Tibial artery (tissue), 4 donors: ENCODE results near the gene RND1.
A peak's percentile ranks its signal among the peaks of the same experiment; 100 is the strongest.

Experiments used
- DNase-seq, 2 donors: peaks; one replicate each; pipeline ENCODE4 v3.0.0-alpha.2; 2019
- H3K27ac ChIP-seq, 2 donors: fragments of 200-600 bp; sonication (generic) in 1 of 2; 1 replicate in 1 of 2; 2 replicates in 1 of 2; pipeline ENCODE4 v1.5.1; 2018 to 2019; ENCODE audit warnings: mild to moderate bottlenecking in 1 of 2
- H3K27me3 ChIP-seq, 2 donors: fragments of 200-600 bp; sonication (generic) in 1 of 2; one replicate each; pipeline versions ENCODE4 v1.5.1 to v1.6.0; 2016 to 2019
- H3K36me3 ChIP-seq, 3 donors: fragments of 200-600 bp; sonication (generic) in 2 of 3; one replicate each; pipeline ENCODE4 v1.5.1; 2016 to 2019; ENCODE audit warnings: mild to moderate bottlenecking in 2 of 3
- H3K4me1 ChIP-seq, 4 donors: fragments of 200-600 bp; sonication (generic) in 2 of 4; 1 replicate in 3 of 4; 2 replicates in 1 of 4; pipeline ENCODE4 v1.5.1; 2016 to 2019
- H3K4me3 ChIP-seq, 2 donors: fragments of 200-600 bp; sonication (generic) in 1 of 2; 1 replicate in 1 of 2; 2 replicates in 1 of 2; pipeline ENCODE4 v1.5.1; 2018 to 2019; ENCODE audit warnings: mild to moderate bottlenecking in 2 of 2
- H3K9me3 ChIP-seq, 3 donors: fragments of 200-600 bp; sonication (generic) in 1 of 3; one replicate each; pipeline ENCODE4 v1.5.1; 2016 to 2019
- intact Hi-C: fragments of 100-400 bp; cut with DNase I; formaldehyde crosslinking; loops from one replicate; pipeline ENCODE4 v1.15.0; 2023; ENCODE audit warnings: low total_unique reads
- TF ChIP-seq, protein P1 (sequence below), 2 experiments: fragments of 200-600 bp in 1 of 2; fragments of 450-650 bp in 1 of 2; IDR thresholded peaks; one replicate each; pipeline ENCODE4 v1.5.1; 2017 to 2019; ENCODE audit warnings: antibody characterized with exemption in 2 of 2, mild to moderate bottlenecking in 1 of 2, moderate library complexity in 1 of 2

The RND1 gene

DNA sequence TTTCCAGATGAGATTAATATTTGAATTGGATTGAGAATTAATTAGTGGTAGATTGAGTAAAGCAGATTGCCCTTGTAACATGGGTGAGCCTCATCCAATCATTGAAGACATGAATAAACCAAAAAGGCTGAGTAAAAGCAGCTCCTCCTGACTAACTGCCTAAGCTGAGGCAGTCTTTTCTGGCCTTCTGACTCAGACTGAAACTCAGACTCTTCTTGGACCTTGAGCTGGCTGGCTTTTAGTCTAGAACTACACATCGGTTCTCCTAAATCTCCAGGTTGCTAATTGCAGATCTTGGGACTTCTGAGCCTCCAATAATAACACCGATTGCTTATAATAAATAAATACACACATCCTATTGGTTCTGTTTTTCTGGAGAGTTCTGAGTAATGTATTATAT, 35.6 kb upstream of the RND1 start:
- intact Hi-C loops, result no loop called here

DNA sequence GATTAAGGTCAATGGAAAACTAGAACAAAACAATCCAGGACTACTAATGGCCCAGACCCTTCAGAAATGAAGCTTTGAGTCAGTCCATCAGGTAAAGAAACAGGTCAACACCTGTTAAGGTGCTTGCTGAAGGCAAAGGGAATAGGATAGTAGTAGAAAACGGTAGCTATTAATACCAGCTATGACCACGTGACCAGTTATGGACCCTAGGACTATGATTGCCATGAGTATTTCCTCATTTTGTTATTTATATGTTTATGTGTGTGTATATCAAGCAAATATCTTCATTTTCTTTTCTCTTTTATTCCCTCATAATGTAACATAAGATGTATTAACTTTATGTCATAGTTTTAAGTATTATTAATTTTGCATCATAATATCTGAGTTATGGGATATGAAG, 34.0 kb upstream of the RND1 start:
- no peak for DNase-seq
- Histone ChIP-seq H3K4me1 (peaks cover 0 to 13% (median 5%) of the 10 kb centered on the region in 4 donors), H3K27ac (no peak overlapping the region), H3K4me3 (no peak overlapping the region), H3K9me3 (no peaks in the 10 kb centered on the region), H3K36me3 (no peaks in the 10 kb centered on the region), H3K27me3 (no peaks in the 10 kb centered on the region)
- TF ChIP-seq, protein P1, sequence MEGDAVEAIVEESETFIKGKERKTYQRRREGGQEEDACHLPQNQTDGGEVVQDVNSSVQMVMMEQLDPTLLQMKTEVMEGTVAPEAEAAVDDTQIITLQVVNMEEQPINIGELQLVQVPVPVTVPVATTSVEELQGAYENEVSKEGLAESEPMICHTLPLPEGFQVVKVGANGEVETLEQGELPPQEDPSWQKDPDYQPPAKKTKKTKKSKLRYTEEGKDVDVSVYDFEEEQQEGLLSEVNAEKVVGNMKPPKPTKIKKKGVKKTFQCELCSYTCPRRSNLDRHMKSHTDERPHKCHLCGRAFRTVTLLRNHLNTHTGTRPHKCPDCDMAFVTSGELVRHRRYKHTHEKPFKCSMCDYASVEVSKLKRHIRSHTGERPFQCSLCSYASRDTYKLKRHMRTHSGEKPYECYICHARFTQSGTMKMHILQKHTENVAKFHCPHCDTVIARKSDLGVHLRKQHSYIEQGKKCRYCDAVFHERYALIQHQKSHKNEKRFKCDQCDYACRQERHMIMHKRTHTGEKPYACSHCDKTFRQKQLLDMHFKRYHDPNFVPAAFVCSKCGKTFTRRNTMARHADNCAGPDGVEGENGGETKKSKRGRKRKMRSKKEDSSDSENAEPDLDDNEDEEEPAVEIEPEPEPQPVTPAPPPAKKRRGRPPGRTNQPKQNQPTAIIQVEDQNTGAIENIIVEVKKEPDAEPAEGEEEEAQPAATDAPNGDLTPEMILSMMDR (IDR thresholded peaks at IDR 0.05), result no peak
- intact Hi-C loops, result no loop called here

More for the DNA sequence above, 35.6 kb upstream of the RND1 start:
- Histone ChIP-seq H3K4me1 (peaks cover 0 to 13% (median 5%) of the 10 kb centered on the region in 4 donors), H3K27me3 (no peaks in the 10 kb centered on the region), H3K4me3 (no peak overlapping the region), H3K36me3 (no peaks in the 10 kb centered on the region), H3K9me3 (no peaks in the 10 kb centered on the region), H3K27ac (no peak overlapping the region)
- DNase-seq, result no peak
- TF ChIP-seq, protein P1 (IDR thresholded peaks at IDR 0.05), result no peak

DNA sequence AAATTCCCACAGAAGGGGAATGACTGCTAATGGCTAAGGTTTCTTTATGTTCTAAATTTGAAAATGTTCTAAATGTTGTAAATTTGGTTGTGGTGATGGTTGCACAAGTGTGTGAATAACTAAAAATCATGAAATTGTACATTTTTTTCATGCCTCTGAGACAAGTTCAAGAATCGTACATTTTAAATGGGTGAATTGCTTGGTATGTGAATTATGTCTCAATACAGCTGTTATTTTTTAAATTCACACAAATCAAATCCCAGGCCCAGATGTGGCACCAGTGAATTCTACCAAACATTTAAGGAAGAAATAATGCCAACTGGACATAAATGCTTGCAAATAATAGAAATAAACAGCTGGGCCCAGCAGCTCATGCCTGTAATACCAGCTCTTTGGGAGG, 28.6 kb upstream of the RND1 start:
- H3K4me3 ChIP-seq, result no peak overlapping the region
- no peaks in the 10 kb centered on the region for H3K9me3 ChIP-seq
- H3K36me3 ChIP-seq, result no peaks in the 10 kb centered on the region
- peaks cover 0 to 12% of the 10 kb centered on the region in 2 donors for H3K27me3 ChIP-seq
- no peak for DNase-seq
- H3K27ac ChIP-seq, result no peak overlapping the region
- H3K4me1 ChIP-seq, result peaks cover 0 to 9% (median 8%) of the 10 kb centered on the region in 4 donors
- TF ChIP-seq, protein P1 (IDR thresholded peaks at IDR 0.05), result no peak
- intact Hi-C loops, result no loop called here

DNA sequence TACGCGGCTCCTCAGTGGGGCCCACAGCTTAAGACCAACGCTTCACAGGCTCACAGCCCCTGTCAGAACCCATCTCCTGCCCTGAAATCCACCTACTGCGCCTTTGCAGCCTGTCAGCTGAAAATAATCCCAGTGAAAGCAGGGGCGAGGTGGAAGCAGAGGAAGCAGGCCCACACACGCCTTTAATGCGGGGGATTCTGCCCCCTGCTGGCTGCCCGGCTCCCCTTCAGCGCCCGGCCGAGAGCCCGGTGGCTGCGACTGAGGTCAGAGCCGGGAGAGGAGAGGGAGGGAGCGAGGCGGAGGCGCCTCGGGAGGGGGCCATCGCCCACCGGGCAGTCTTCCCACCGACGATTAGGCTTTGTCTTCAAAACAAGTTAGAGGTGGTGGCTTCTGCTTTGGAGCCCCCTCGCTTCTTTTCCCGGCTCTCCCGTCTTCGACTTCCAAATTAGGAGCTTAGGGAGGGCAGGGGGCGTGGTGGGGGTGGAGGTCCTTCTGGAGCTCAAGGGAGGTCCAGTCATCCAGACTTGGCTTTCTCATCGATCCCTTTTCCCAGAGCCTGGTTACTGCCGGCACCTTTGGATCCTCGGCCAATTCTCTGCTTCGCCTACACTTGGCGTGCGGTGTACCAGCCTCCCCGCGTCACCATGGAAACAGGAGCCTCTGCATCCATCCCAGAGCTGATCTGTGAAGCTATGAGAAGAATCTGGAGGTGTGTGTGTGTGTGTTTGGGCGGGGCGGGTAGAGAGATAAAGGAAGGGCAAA, 25.2 kb upstream of the RND1 start:
- Histone ChIP-seq H3K27ac (no peak overlapping the region), H3K27me3 (peaks cover 0 to 12% of the 10 kb centered on the region in 2 donors), H3K36me3 (no peaks in the 10 kb centered on the region), H3K4me3 (peak overlapping the region; percentile 20 to 50), H3K9me3 (no peaks in the 10 kb centered on the region), H3K4me1 (peaks cover 0 to 9% (median 8%) of the 10 kb centered on the region in 4 donors)
- intact Hi-C loops, result loop anchor here (1.0 kb wide), 1 partner anchor 38 kb away; no protein-coding TSS in a partner anchor
- TF ChIP-seq, protein P1 (IDR thresholded peaks at IDR 0.05), result peak; percentile 88 to 92
- peak; percentile 53 to 84 for DNase-seq

DNA sequence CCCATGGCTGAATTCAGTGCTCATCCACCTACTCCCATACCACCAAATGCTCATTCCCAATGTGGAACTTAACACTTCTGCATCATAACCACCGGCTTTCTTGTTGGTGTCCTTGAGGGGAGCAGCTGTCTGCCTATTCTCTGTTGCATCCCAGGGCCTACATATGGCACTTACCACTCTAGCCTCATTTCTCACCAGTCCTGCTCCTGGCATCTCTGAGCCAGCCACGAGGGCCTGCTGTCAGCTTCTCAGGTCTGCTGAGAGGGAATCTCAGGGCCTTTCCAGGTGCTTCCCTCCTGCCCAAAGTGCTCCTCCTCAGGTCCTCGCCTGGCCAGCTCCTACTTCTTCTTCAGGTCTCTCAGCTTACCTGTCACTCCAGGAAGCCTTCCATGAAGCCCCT, 24.0 kb upstream of the RND1 start:
- H3K4me1 ChIP-seq, result peaks cover 0 to 9% (median 8%) of the 10 kb centered on the region in 4 donors
- no peaks in the 10 kb centered on the region for H3K36me3 ChIP-seq
- no peak overlapping the region for H3K27ac ChIP-seq
- no peak for DNase-seq
- TF ChIP-seq, protein P1 (IDR thresholded peaks at IDR 0.05), result no peak
- no peak overlapping the region for H3K4me3 ChIP-seq
- intact Hi-C loops, result no loop called here
- H3K27me3 ChIP-seq, result peaks cover 0 to 12% of the 10 kb centered on the region in 2 donors
- H3K9me3 ChIP-seq, result no peaks in the 10 kb centered on the region
